ENCODE data around the gene MARCHF3.

DNA sequence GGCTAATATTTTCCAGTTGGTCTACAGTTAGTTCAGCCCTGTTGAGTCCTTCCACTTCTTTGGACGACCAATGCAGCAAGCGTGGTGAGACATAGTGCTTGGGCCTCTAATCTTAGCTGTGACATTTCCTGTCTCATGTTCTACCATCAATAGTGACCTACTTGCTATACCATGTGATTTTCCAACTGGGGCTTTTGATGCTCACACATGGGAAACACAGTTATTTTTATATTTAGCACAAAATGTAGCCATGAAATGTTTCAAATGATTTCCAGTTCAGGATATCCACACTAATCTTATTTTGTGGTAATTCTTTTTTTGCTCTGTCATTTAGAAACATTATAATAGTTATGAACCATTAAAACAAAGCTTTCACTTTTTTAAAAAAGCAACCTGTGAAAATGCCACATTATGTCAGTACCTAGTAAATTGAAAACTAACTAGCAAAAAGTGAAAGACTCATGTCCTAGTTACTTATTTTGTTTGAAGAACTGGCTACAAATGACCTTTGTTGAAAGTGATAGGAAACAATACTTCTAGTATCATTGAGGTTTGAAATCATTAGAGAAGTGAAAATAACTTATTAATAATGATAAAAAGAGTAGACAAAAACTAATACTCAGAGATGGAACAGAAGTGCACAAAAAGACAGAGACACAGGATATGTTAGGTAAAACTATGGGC, 18.3 kb downstream of the MARCHF3 start:
- TF ChIP-seq, protein P1, sequence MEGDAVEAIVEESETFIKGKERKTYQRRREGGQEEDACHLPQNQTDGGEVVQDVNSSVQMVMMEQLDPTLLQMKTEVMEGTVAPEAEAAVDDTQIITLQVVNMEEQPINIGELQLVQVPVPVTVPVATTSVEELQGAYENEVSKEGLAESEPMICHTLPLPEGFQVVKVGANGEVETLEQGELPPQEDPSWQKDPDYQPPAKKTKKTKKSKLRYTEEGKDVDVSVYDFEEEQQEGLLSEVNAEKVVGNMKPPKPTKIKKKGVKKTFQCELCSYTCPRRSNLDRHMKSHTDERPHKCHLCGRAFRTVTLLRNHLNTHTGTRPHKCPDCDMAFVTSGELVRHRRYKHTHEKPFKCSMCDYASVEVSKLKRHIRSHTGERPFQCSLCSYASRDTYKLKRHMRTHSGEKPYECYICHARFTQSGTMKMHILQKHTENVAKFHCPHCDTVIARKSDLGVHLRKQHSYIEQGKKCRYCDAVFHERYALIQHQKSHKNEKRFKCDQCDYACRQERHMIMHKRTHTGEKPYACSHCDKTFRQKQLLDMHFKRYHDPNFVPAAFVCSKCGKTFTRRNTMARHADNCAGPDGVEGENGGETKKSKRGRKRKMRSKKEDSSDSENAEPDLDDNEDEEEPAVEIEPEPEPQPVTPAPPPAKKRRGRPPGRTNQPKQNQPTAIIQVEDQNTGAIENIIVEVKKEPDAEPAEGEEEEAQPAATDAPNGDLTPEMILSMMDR (conservative IDR thresholded peaks at IDR 0.05; ENCODE audit: low read length), result no peak
- TF ChIP-seq EZH2phosphoT487 (IDR thresholded peaks at IDR 0.05; ENCODE audit: borderline replicate concordance), result no peak

All from Loucy (cell line).